HEK293 (cell line): Measurements from ENCODE around the gene ARNT2.

Source experiments
- CTCF ChIA-PET: fragments of 350-600 bp; formaldehyde crosslinking; extraction: SDS; loops from one replicate; lab custom pipeline; 2021; ENCODE audit warnings: antibody characterized with exemption; lab: Yijun Ruan, JAX
- POLR2A ChIA-PET: fragments of 300-600 bp; formaldehyde crosslinking; extraction: SDS; loops from one replicate; lab custom pipeline; 2020; ENCODE audit warnings: antibody characterized with exemption, inconsistent platforms; lab: Yijun Ruan, JAX
- H3K27ac ChIP-seq: fragments of 200-500 bp; sonication (Bioruptor generic); 2 replicates; pipeline ENCODE4 v1.5.1; 2014; ENCODE audit warnings: low read depth, low read length, control low read depth, inconsistent platforms; ENCODE audit errors: extremely low read depth
- H3K36me3 ChIP-seq, 2 experiments: fragments of 200-500 bp in 1 of 2; sonication (Bioruptor generic) in 1 of 2; 1 replicate in 1 of 2; 2 replicates in 1 of 2; pipeline ENCODE4 v1.5.1; 2014 to 2017; ENCODE audit warnings: inconsistent platforms in 2 of 2, low read length in 2 of 2; ENCODE audit not compliant: control insufficient read depth in 2 of 2, insufficient read depth in 1 of 2
- H3K4me1 ChIP-seq: fragments of 200-500 bp; sonication (Bioruptor generic); 2 replicates; pipeline ENCODE4 v1.5.1; 2014; ENCODE audit warnings: mild to moderate bottlenecking, low read length, inconsistent platforms; ENCODE audit not compliant: control insufficient read depth, insufficient read depth
- H3K4me3 ChIP-seq: 2 replicates; pipeline ENCODE4 v1.5.1; 2011; ENCODE audit warnings: low read depth, mild to moderate bottlenecking, control low read depth, low read length, moderate library complexity
- H3K9me3 ChIP-seq: fragments of 200-500 bp; sonication (Bioruptor generic); 2 replicates; pipeline ENCODE4 v1.5.1; 2014; ENCODE audit warnings: low read depth, low read length, inconsistent platforms; ENCODE audit not compliant: control insufficient read depth, insufficient read depth
- BCL11B ChIP-seq: fragments of 450-650 bp; formaldehyde crosslinking; IDR thresholded peaks from 2 replicates; pipeline ENCODE4 v1.5.1; 2016; ENCODE audit warnings: low read depth, missing biosample characterization, missing genetic modification characterization
- CTCF ChIP-seq: fragments of 450-650 bp; formaldehyde crosslinking; IDR thresholded peaks from 2 replicates; pipeline ENCODE4 v1.5.1; 2016; ENCODE audit warnings: missing biosample characterization, missing genetic modification characterization
- GLI4 ChIP-seq: fragments of 450-650 bp; formaldehyde crosslinking; IDR thresholded peaks from 2 replicates; pipeline ENCODE4 v1.5.1; 2016; ENCODE audit warnings: missing biosample characterization, missing genetic modification characterization
- HOXA7 ChIP-seq: sonication (generic); formaldehyde crosslinking; IDR thresholded peaks from 2 replicates; pipeline ENCODE4 v1.8.1; 2022; ENCODE audit warnings: missing genetic modification reagents, borderline replicate concordance
- IKZF3 ChIP-seq: fragments of 450-650 bp; IDR thresholded peaks from 2 replicates; pipeline ENCODE4 v1.5.0; 2018; ENCODE audit warnings: missing biosample characterization, mild to moderate bottlenecking, missing genetic modification characterization, moderate library complexity
- RBAK ChIP-seq: fragments of 450-650 bp; formaldehyde crosslinking; IDR thresholded peaks from 2 replicates; pipeline ENCODE4 v1.5.1; 2016; ENCODE audit warnings: missing biosample characterization, missing genetic modification characterization
- ZBTB26 ChIP-seq: fragments of 450-650 bp; formaldehyde crosslinking; optimal IDR thresholded peaks from 2 replicates; pipeline ENCODE3; 2016; ENCODE audit warnings: missing biosample characterization, mild to moderate bottlenecking, missing genetic modification characterization
- ZFP3 ChIP-seq: fragments of 450-650 bp; formaldehyde crosslinking; IDR thresholded peaks from 2 replicates; pipeline ENCODE4 v1.5.1; 2016; ENCODE audit warnings: low read depth, missing biosample characterization, missing genetic modification characterization
- ZFP69B ChIP-seq: fragments of 450-650 bp; formaldehyde crosslinking; IDR thresholded peaks from 2 replicates; pipeline ENCODE4 v1.5.1; 2016; ENCODE audit warnings: missing biosample characterization, missing genetic modification characterization
- ZNF112 ChIP-seq: fragments of 450-650 bp; formaldehyde crosslinking; IDR thresholded peaks from 2 replicates; pipeline ENCODE4 v1.5.0; 2017; ENCODE audit warnings: missing biosample characterization, missing genetic modification characterization
- ZNF132 ChIP-seq: fragments of 450-650 bp; formaldehyde crosslinking; IDR thresholded peaks from 2 replicates; pipeline ENCODE4 v1.5.1; 2017; ENCODE audit warnings: missing biosample characterization, missing genetic modification characterization, borderline replicate concordance
- ZNF155 ChIP-seq: fragments of 450-650 bp; formaldehyde crosslinking; IDR thresholded peaks from 2 replicates; pipeline ENCODE4 v1.5.1; 2016; ENCODE audit warnings: missing biosample characterization, missing genetic modification characterization
- ZNF19 ChIP-seq: fragments of 450-650 bp; formaldehyde crosslinking; IDR thresholded peaks from 2 replicates; pipeline ENCODE4; 2016; ENCODE audit warnings: missing biosample characterization, missing genetic modification characterization, low read depth
- ZNF211 ChIP-seq: fragments of 450-650 bp; formaldehyde crosslinking; IDR thresholded peaks from 2 replicates; pipeline ENCODE4 v1.5.1; 2016; ENCODE audit warnings: low read depth, missing biosample characterization, missing genetic modification characterization
- ZNF221 ChIP-seq: fragments of 450-650 bp; formaldehyde crosslinking; IDR thresholded peaks from 2 replicates; pipeline ENCODE4 v1.5.1; 2017; ENCODE audit warnings: missing biosample characterization, missing genetic modification characterization, borderline replicate concordance
- ZNF223 ChIP-seq: fragments of 450-650 bp; formaldehyde crosslinking; IDR thresholded peaks from 2 replicates; pipeline ENCODE4 v1.5.1; 2016; ENCODE audit warnings: missing biosample characterization, missing genetic modification characterization
- ZNF239 ChIP-seq: fragments of 450-650 bp; formaldehyde crosslinking; IDR thresholded peaks from 2 replicates; pipeline ENCODE4 v1.5.1; 2016; ENCODE audit warnings: missing biosample characterization, missing genetic modification characterization
- ZNF311 ChIP-seq: fragments of 450-650 bp; formaldehyde crosslinking; IDR thresholded peaks from 2 replicates; pipeline ENCODE4 v1.5.1; 2017; ENCODE audit warnings: missing biosample characterization, missing genetic modification characterization, borderline replicate concordance
- ZNF404 ChIP-seq: fragments of 450-650 bp; formaldehyde crosslinking; IDR thresholded peaks from 2 replicates; pipeline ENCODE4 v1.5.1; 2017; ENCODE audit warnings: missing biosample characterization, missing genetic modification characterization
- ZNF529 ChIP-seq: fragments of 450-650 bp; formaldehyde crosslinking; IDR thresholded peaks from 2 replicates; pipeline ENCODE4 v1.5.1; 2017; ENCODE audit warnings: missing genetic modification characterization, missing biosample characterization; ENCODE audit not compliant: insufficient replicate concordance
- ZNF610 ChIP-seq: fragments of 450-650 bp; formaldehyde crosslinking; IDR thresholded peaks from 2 replicates; pipeline ENCODE4 v1.5.1; 2016; ENCODE audit warnings: missing biosample characterization, missing genetic modification characterization, borderline replicate concordance
- ZNF791 ChIP-seq: fragments of 450-650 bp; formaldehyde crosslinking; IDR thresholded peaks from 2 replicates; pipeline ENCODE4 v1.5.1; 2016; ENCODE audit warnings: missing biosample characterization, missing genetic modification characterization
- ZNF837 ChIP-seq: fragments of 450-650 bp; formaldehyde crosslinking; IDR thresholded peaks from 2 replicates; pipeline ENCODE4 v1.5.1; 2016; ENCODE audit warnings: missing biosample characterization, missing genetic modification characterization
- ZNF843 ChIP-seq: fragments of 450-650 bp; formaldehyde crosslinking; IDR thresholded peaks from 2 replicates; pipeline ENCODE4 v1.5.1; 2016; ENCODE audit warnings: missing biosample characterization, missing genetic modification characterization
- TF ChIP-seq, protein P1 (sequence below): IDR thresholded peaks from 2 replicates; pipeline ENCODE4 v1.6.1; 2011; ENCODE audit warnings: mild to moderate bottlenecking, low read depth, low read length, borderline replicate concordance

ARNT2 gene

DNA sequence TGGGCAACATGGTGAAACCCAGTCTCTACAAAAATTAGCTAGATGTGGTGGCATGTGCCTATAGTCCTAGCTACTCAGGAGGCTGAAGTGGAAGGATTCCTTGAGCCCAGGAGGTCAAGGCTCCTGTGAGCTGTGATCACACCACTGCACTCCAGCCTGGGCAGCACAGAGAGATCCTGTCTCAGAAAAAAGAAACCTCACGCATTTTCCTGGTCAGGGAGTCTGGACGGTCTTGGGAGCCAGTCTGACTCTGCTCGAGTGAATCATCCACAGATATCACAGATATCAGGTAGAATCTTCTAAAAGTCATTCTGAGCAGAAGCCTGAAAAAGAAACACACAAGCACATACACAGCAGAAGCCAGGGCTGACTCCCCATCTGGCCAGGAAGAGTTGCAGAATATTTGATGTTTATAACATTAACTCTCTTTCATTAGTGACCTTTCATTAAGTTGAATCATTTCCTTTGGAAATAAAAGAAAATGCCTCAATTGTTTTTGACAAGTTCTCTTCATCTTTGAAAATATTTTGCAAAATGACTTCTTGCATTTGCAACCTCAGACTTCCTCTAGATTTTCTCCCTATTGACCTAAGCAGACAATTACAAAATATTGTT is 234.5 kb downstream of the ARNT2 start:
- Histone ChIP-seq H3K27ac (no peak overlapping the region), H3K4me3 (no peak overlapping the region), H3K4me1 (peaks cover 3% of the 10 kb centered on the region; the same call in 1 of the 2 replicates), H3K9me3 (no peaks in the 10 kb centered on the region), H3K36me3 (no peaks in the 10 kb centered on the region)
- TF ChIP-seq ZNF837 (tag by site-specific recombination) (no peak), BCL11B (tag by site-specific recombination) (no peak), ZNF610 (tag by site-specific recombination) (no peak), RBAK (tag by site-specific recombination) (no peak), ZBTB26 (tag by site-specific recombination) (no peak), ZNF404 (tag by site-specific recombination) (no peak), ZNF19 (tag by site-specific recombination) (no peak), ZNF112 (tag by site-specific recombination) (no peak), ZNF132 (tag by site-specific recombination) (no peak), ZNF311 (tag by site-specific recombination) (no peak), IKZF3 (tag by site-specific recombination) (no peak), HOXA7 (CRISPR knock-in tag) (no peak), ZNF791 (no peak), GLI4 (tag by site-specific recombination) (no peak), ZNF843 (tag by site-specific recombination) (no peak), ZFP69B (tag by site-specific recombination) (no peak), CTCF (tag by site-specific recombination) (no peak), ZNF529 (tag by site-specific recombination) (no peak)
- TF ChIP-seq, protein P1, sequence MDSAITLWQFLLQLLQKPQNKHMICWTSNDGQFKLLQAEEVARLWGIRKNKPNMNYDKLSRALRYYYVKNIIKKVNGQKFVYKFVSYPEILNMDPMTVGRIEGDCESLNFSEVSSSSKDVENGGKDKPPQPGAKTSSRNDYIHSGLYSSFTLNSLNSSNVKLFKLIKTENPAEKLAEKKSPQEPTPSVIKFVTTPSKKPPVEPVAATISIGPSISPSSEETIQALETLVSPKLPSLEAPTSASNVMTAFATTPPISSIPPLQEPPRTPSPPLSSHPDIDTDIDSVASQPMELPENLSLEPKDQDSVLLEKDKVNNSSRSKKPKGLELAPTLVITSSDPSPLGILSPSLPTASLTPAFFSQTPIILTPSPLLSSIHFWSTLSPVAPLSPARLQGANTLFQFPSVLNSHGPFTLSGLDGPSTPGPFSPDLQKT: no peak
- ChIA-PET CTCF (no interaction called here), POLR2A (no interaction called here)

GRCh38 chr15:80639168-80639555 is 235.0 kb downstream of the ARNT2 start:
- Histone ChIP-seq H3K9me3 (no peaks in the 10 kb centered on the region), H3K36me3 (no peaks in the 10 kb centered on the region), H3K27ac (no peak overlapping the region), H3K4me1 (peaks cover under 1% of the 10 kb centered on the region; the same call in 1 of the 2 replicates), H3K4me3 (no peak overlapping the region)
- POLR2A ChIA-PET: no interaction called here
- CTCF ChIA-PET: no interaction called here
- TF ChIP-seq ZNF211 (tag by site-specific recombination) (no peak), ZNF155 (tag by site-specific recombination) (no peak), ZNF239 (no peak), ZFP3 (no peak), ZNF223 (tag by site-specific recombination) (no peak), ZNF221 (tag by site-specific recombination) (no peak)
